GM12864 (cell line): ENCODE measurements around the gene CALCR.
A peak's percentile ranks its signal among the peaks of the same experiment; 100 is the strongest.

Experiments used
- DNase-seq: peaks from one replicate; pipeline ENCODE4 v3.0.0-alpha.2; 2011; ENCODE audit warnings: low read depth
- H3K4me3 ChIP-seq: 2 replicates; pipeline ENCODE4 v1.5.1; 2011; ENCODE audit warnings: mild to moderate bottlenecking, low read depth, low read length, control low read depth
- CTCF ChIP-seq: IDR thresholded peaks from 2 replicates; pipeline ENCODE4 v1.5.1; 2011; ENCODE audit warnings: low read depth, mild to moderate bottlenecking, moderate library complexity, low read length, control low read depth, inconsistent platforms; ENCODE audit errors: missing control alignments

The CALCR gene

DNA sequence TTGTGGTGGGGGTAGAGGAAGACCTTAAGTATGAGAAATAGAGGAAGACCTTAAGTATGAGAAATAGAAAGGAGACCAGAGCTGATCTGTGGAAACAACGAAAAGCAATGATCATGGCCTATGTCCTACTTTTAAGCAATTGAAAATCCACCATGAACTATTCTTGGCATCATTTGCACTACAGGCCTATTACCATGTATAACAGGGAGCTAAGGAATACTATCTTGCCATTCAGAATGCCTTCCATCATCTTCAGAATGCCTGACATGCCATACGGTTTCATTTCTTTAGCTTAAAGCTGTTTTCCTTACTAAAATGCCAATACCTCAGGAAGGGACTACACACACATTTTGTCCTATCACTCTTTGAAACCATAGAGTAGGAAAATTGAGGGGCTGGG is 127.0 kb downstream of the CALCR start:
- no peak for TF ChIP-seq CTCF
- no peak overlapping the region for H3K4me3 ChIP-seq
- no peak for DNase-seq

DNA sequence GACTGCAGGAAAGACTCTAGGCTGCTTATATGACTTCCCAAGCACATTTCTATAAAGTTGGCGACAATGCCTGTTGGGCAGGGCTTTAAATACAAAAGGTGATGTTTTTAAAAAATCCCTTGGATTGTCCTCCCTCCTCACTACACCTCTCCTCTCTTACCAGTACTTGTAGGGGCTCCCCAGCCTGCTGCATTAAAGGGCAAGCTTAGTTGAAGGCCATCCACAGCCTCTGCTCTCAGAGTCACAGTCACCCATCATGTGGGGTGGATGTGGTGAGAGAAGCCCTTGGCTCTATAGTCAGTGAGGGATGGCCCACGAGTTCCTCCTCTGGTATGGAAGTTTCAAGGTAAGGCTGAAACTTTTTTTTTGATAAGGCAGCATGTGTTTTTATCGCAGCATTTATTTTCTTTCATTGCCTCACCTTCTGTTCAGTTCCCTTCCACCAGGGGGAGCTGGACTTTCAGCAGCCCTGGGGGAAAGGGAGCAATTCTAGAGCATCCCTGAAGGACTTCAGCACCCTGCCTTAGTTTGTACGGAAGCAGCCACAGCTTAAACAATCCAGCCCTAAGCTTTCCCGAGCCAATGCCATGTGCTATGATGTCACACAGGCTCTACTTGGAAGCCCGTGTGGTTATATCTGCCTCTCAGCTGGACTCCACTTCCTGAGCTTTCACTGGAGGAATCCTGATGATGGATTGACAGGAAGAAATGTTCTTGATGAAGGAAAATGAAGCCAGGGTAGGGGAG is 131.9 kb downstream of the CALCR start:
- H3K4me3 ChIP-seq: no peak overlapping the region
- TF ChIP-seq CTCF: peak; percentile 87
- peak; percentile 3 for DNase-seq

DNA sequence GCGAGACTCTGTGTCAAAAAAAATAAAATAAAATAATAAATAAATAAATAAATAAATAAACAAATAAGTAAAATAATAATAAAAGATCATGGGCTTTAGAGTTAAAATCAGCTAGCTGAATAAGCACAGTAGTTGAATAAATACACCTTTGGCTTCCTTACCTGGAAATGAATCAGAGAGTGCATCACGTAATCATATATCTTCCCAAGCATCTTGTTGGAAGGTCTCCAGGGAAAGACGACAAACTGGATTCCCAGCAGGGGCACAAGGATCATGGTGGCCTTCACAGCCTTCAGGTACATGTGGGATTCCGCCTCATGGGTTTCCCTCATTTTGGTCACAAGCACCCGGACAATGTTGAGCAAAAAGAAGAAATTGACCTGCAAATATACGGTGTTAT is 138.7 kb downstream of the CALCR start:
- TF ChIP-seq CTCF: no peak
- DNase-seq: no peak
- H3K4me3 ChIP-seq: no peak overlapping the region

DNA sequence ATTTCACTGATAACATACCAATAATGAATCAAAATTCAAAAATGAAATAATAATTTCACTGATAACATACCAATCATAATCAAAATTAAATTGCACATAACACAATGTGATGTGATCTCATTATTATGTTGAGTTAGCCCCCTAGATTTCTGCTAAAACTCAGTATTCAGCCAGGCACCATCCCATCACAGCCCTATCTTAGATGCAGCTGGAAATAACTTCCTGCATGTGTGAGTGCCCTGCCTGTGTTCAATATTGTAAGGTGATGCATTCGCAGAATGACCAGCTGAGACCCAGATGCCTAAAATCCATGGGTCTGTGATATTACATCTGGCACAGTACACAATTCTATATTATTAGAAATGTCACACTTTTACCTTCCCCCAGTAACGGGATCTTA is 142.4 kb downstream of the CALCR start:
- no peak for DNase-seq
- no peak overlapping the region for H3K4me3 ChIP-seq
- TF ChIP-seq CTCF: no peak

DNA sequence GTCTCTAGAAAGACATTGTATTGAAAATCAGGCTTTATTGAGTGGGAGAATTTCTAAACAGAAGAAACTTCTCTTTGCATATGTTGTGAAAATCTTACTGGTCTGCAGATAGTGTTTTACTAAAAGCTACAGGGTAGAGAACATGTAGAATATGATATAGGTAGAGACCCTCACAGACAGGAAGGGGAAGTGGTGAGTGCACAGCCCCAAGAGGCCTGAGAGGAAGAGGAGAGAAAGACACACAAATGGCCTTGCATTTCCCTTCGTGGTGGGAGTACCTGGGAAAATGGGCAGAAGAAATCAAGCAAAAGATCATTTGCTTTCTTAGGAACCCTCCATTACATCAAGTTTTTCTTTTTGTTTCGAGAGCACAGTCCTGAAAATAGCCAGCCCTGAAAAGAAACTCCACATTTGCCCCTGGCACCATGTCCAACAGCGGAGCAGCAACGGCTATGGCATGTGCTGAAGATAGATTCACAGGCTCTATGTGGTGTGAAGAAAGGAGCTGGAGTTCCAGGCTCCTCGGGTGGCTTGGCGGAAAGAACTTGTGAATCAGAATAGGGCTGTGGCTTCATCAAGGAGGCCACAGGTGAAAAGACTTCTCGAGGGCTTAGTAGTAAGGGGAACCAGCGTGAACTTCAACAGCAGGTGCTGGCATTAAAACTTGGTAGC is 143.5 kb downstream of the CALCR start:
- DNase-seq: no peak
- TF ChIP-seq CTCF: no peak
- H3K4me3 ChIP-seq: no peak overlapping the region

DNA sequence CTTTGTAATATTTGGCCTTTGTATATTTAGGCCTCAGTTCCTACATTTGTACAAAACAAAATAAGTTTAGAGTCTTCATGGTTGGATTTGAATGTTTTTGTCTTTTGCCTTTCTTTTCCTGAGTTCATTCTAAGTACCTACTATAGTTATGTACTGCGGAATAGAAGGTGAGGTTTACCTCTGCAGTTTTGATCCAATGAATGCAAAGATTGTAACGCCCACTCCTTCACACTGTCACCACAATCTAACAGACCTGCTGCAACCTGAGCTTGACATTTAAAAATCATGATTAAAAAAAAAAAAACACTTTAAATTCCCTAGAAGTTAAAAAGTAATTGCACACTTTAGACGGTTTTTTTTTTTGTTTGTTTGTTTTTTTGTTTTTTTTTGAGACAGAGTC is 145.0 kb downstream of the CALCR start:
- no peak overlapping the region for H3K4me3 ChIP-seq
- DNase-seq: no peak
- TF ChIP-seq CTCF: no peak

- H3K4me3 ChIP-seq: no peak overlapping the region
- TF ChIP-seq CTCF: no peak
- DNase-seq: no peak
Measured at GRCh38 chr7:93427107-93427506, 147.4 kb downstream of the CALCR start.
